ENCODE results near the gene NDUFAF5.

- TF ChIP-seq EP300 (IDR thresholded peaks at IDR 0.05; ENCODE audit: borderline replicate concordance in 1 of 2, low read depth in 2 of 2, low read length in 2 of 2) (no peak), POLR2AphosphoS5 (IDR thresholded peaks at IDR 0.05; ENCODE audit: low read depth, low read length) (no peak), EGR1 (IDR thresholded peaks at IDR 0.05; ENCODE audit: borderline replicate concordance, low read depth, low read length) (no peak), HDAC2 (IDR thresholded peaks at IDR 0.05; ENCODE audit: borderline replicate concordance in 1 of 2, low read depth in 2 of 2, low read length in 2 of 2) (no peak), POLR2A (IDR thresholded peaks at IDR 0.05; ENCODE audit: control extremely low read depth in 1 of 2, low read depth in 2 of 2, low read length in 2 of 2) (no peak), CTCF (IDR thresholded peaks at IDR 0.05; ENCODE audit: control extremely low read depth in 1 of 3, insufficient read depth in 1 of 3, low read depth in 1 of 3, low read length in 3 of 3) (no peak), JUN (IDR thresholded peaks at IDR 0.05; ENCODE audit: low read depth, low read length) (no peak)
These were observed 39.0 kb upstream of the NDUFAF5 start for GRCh38 chr20:13745784-13746183.
